RWPE1 (cell line): Measurements from ENCODE around the gene WWOX.

Source experiments
- CTCF ChIA-PET: fragments of 350-600 bp; sonication (Branson Sonifier 250); formaldehyde crosslinking; extraction: SDS; loops from one replicate; lab custom pipeline; 2021; lab: Yijun Ruan, JAX
- POLR2A ChIA-PET: fragments of 400-600 bp; formaldehyde crosslinking; extraction: SDS; loops from one replicate; lab custom pipeline; 2020; ENCODE audit warnings: antibody characterized with exemption; ENCODE audit not compliant: low non-redundant PET; lab: Yijun Ruan, JAX
- DNase-seq: peaks from one replicate; pipeline ENCODE4 v3.0.0; 2012; ENCODE audit warnings: low spot score
- H3K27ac ChIP-seq: fragments of 450-650 bp; 2 replicates; pipeline ENCODE4 v1.5.1; 2017
- CTCF ChIP-seq: fragments of 450-650 bp; conservative IDR thresholded peaks from 2 replicates; pipeline ENCODE4 v1.5.1; 2017; ENCODE audit warnings: low read depth, mild to moderate bottlenecking

WWOX gene

GRCh38 chr16:78784771-78785170 lies 685.3 kb downstream of the WWOX start:
- no peak for DNase-seq
- POLR2A ChIA-PET, result no interaction called here
- no peak overlapping the region for H3K27ac ChIP-seq
- TF ChIP-seq CTCF, result no peak
- CTCF ChIA-PET, result interaction anchor here (0.7 kb wide), 1 partner anchor 15 kb away, joined by 3 read pairs; no protein-coding TSS in a partner anchor

- no peak for DNase-seq
- no peak for TF ChIP-seq CTCF
- ChIA-PET POLR2A (no interaction called here), CTCF (interaction anchor here (0.7 kb wide), 1 partner anchor 15 kb away, joined by 3 read pairs; no protein-coding TSS in a partner anchor)
- no peak overlapping the region for H3K27ac ChIP-seq
These were observed 685.8 kb downstream of the WWOX start for GRCh38 chr16:78785218-78785617.

GRCh38 chr16:78786635-78787034 lies 687.2 kb downstream of the WWOX start:
- ChIA-PET POLR2A (no interaction called here), CTCF (no interaction called here)
- no peak for DNase-seq
- TF ChIP-seq CTCF, result no peak
- H3K27ac ChIP-seq, result no peak overlapping the region

GRCh38 chr16:78788276-78788675 lies 688.8 kb downstream of the WWOX start:
- TF ChIP-seq CTCF, result no peak
- no peak for DNase-seq
- H3K27ac ChIP-seq, result no peak overlapping the region
- ChIA-PET POLR2A (no interaction called here), CTCF (no interaction called here)

- H3K27ac ChIP-seq, result no peak overlapping the region
- CTCF ChIA-PET, result no interaction called here
- DNase-seq, result no peak
- POLR2A ChIA-PET, result no interaction called here
- no peak for TF ChIP-seq CTCF
These were observed 689.2 kb downstream of the WWOX start for GRCh38 chr16:78788696-78789095.

- no peak for DNase-seq
- ChIA-PET CTCF (no interaction called here), POLR2A (no interaction called here)
- H3K27ac ChIP-seq, result no peak overlapping the region
- no peak for TF ChIP-seq CTCF
These were observed 690.1 kb downstream of the WWOX start for GRCh38 chr16:78789561-78789960.

GRCh38 chr16:78791011-78791410 lies 691.6 kb downstream of the WWOX start:
- no peak overlapping the region for H3K27ac ChIP-seq
- ChIA-PET CTCF (no interaction called here), POLR2A (no interaction called here)
- no peak for TF ChIP-seq CTCF
- DNase-seq, result no peak
